ENCODE results near the gene PPOX.

The PPOX gene

GRCh38 chr1:161165742-161166668 lies at the start of gene PPOX:
Gene PPOX (plus strand): TSS chr1:161166426. CDS start chr1:161166848, 422 bp downstream.
- TF ChIP-seq GATA1 (IDR thresholded peaks at IDR 0.05; ENCODE audit: low read depth, low read length), result peak; percentile 99
- peak; percentile 99 for TF ChIP-seq POLR2A (IDR thresholded peaks at IDR 0.05; ENCODE audit: low read length)
- DNase-seq, result peak; percentile 100

GRCh38 chr1:161117759-161118581 lies 48.3 kb upstream of the PPOX start, which contains the start of the genes NIT1 and PFDN2:
Gene NIT1 (plus strand): TSS chr1:161118105. CDS start chr1:161118177, 72 bp downstream.
Gene PFDN2 (minus strand): TSS chr1:161118037. CDS start chr1:161118026, 11 bp downstream.
- DNase-seq, result peak; percentile 91 to 94
- TF ChIP-seq GATA1 (IDR thresholded peaks at IDR 0.05; ENCODE audit: low read depth, low read length), result no peak
- peak; percentile 96 for TF ChIP-seq POLR2A (IDR thresholded peaks at IDR 0.05; ENCODE audit: low read length)

- peak; percentile 81 for DNase-seq
- TF ChIP-seq GATA1 (IDR thresholded peaks at IDR 0.05; ENCODE audit: low read depth, low read length), result no peak
- peak; percentile 46 for TF ChIP-seq POLR2A (IDR thresholded peaks at IDR 0.05; ENCODE audit: low read length)
Observed at GRCh38 chr1:161119092-161119903, 46.9 kb upstream of the PPOX start.

- DNase-seq, result no peak
- TF ChIP-seq POLR2A (IDR thresholded peaks at IDR 0.05; ENCODE audit: low read length) (no peak), GATA1 (IDR thresholded peaks at IDR 0.05; ENCODE audit: low read depth, low read length) (no peak)
Observed at GRCh38 chr1:161121042-161121650, 45.1 kb upstream of the PPOX start.

GRCh38 chr1:161121834-161122233 lies 44.4 kb upstream of the PPOX start:
- DNase-seq, result no peak
- TF ChIP-seq GATA1 (IDR thresholded peaks at IDR 0.05; ENCODE audit: low read depth, low read length), result no peak
- TF ChIP-seq POLR2A (IDR thresholded peaks at IDR 0.05; ENCODE audit: low read length), result no peak

- no peak for TF ChIP-seq GATA1 (IDR thresholded peaks at IDR 0.05; ENCODE audit: low read depth, low read length)
- TF ChIP-seq POLR2A (IDR thresholded peaks at IDR 0.05; ENCODE audit: low read length), result no peak
Observed at GRCh38 chr1:161122967-161123366, 43.3 kb upstream of the PPOX start.

GRCh38 chr1:161127649-161128048 lies 38.6 kb upstream of the PPOX start:
- DNase-seq, result no peak
- TF ChIP-seq GATA1 (IDR thresholded peaks at IDR 0.05; ENCODE audit: low read depth, low read length), result no peak
- TF ChIP-seq POLR2A (IDR thresholded peaks at IDR 0.05; ENCODE audit: low read length), result peak; percentile 19

More at GRCh38 chr1:161122967-161123366, 43.3 kb upstream of the PPOX start:
- DNase-seq, result no peak

GRCh38 chr1:161128591-161129420 lies 37.4 kb upstream of the PPOX start:
- DNase-seq, result peak in 1 of 2 experiments; percentile 15
- TF ChIP-seq GATA1 (IDR thresholded peaks at IDR 0.05; ENCODE audit: low read depth, low read length), result no peak
- no peak for TF ChIP-seq POLR2A (IDR thresholded peaks at IDR 0.05; ENCODE audit: low read length)

- DNase-seq, result no peak
- TF ChIP-seq GATA1 (IDR thresholded peaks at IDR 0.05; ENCODE audit: low read depth, low read length), result no peak
- TF ChIP-seq POLR2A (IDR thresholded peaks at IDR 0.05; ENCODE audit: low read length), result no peak
Observed at GRCh38 chr1:161130266-161130665, 36.0 kb upstream of the PPOX start.

- DNase-seq, result peak; percentile 36 to 51
- no peak for TF ChIP-seq GATA1 (IDR thresholded peaks at IDR 0.05; ENCODE audit: low read depth, low read length)
- TF ChIP-seq POLR2A (IDR thresholded peaks at IDR 0.05; ENCODE audit: low read length), result no peak
Observed at GRCh38 chr1:161131523-161132409, 34.5 kb upstream of the PPOX start.

All from erythroblast (primary cell).